ENCODE data around the gene SVIP. TPM values are rescaled to one million over a fixed set of nuclear protein-coding genes. Genes with fewer than 3 reads are reported as not detected.

The SVIP gene
- total and polyA plus RNA-seq, 2 donors from 2014 or later: 29.7 to 42.1 TPM

DNA sequence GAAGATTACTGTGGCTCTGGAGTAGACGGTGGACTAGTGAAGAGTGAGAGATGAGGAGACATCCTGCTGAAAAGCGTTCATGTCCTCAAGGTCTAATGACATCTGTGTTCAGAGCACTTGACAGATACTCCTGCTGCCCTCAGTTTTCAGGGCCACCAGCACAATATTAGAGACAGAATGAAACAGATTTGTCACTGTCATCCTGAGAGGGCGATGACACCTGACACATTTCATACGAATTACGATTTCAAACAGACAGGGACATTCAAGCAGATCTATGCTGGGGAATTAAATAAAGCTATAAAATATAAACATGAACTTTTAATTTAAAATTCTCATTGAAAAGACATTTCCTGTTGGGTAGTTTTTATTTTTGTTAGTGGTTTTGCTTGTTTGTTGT is 29.1 kb downstream of the SVIP start:
- H3K4me1 ChIP-seq (ENCODE audit: control insufficient read depth in 2 of 3, insufficient read depth in 2 of 3, low read depth in 1 of 3, low read length in 3 of 3): no peaks in the 10 kb centered on the region
- no peaks in the 10 kb centered on the region for H3K9me3 ChIP-seq (ENCODE audit: control insufficient read depth in 2 of 3, insufficient read depth in 1 of 3, low read length in 3 of 3)
- no peak overlapping the region for H3K9ac ChIP-seq (ENCODE audit: low read length in 3 of 3)
- no peak overlapping the region for H3K4me3 ChIP-seq (ENCODE audit: low read length in 3 of 3)
- no peak for FAIRE-seq
- H3K27ac ChIP-seq (ENCODE audit: low read depth in 2 of 2, low read length in 2 of 2): no peak overlapping the region
- no peaks in the 10 kb centered on the region for H3K36me3 ChIP-seq (ENCODE audit: control insufficient read depth in 2 of 3, insufficient read depth in 3 of 3, low read length in 3 of 3)
- no peaks in the 10 kb centered on the region for H3K27me3 ChIP-seq (ENCODE audit: control insufficient read depth, insufficient read depth, low read length)
- TF ChIP-seq, protein P1, sequence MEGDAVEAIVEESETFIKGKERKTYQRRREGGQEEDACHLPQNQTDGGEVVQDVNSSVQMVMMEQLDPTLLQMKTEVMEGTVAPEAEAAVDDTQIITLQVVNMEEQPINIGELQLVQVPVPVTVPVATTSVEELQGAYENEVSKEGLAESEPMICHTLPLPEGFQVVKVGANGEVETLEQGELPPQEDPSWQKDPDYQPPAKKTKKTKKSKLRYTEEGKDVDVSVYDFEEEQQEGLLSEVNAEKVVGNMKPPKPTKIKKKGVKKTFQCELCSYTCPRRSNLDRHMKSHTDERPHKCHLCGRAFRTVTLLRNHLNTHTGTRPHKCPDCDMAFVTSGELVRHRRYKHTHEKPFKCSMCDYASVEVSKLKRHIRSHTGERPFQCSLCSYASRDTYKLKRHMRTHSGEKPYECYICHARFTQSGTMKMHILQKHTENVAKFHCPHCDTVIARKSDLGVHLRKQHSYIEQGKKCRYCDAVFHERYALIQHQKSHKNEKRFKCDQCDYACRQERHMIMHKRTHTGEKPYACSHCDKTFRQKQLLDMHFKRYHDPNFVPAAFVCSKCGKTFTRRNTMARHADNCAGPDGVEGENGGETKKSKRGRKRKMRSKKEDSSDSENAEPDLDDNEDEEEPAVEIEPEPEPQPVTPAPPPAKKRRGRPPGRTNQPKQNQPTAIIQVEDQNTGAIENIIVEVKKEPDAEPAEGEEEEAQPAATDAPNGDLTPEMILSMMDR (IDR thresholded peaks at IDR 0.05; ENCODE audit: borderline replicate concordance, extremely low read depth, insufficient read depth): no peak
- intact Hi-C loops (cut with DNase I): no loop called here
- no peak for DNase-seq

DNA sequence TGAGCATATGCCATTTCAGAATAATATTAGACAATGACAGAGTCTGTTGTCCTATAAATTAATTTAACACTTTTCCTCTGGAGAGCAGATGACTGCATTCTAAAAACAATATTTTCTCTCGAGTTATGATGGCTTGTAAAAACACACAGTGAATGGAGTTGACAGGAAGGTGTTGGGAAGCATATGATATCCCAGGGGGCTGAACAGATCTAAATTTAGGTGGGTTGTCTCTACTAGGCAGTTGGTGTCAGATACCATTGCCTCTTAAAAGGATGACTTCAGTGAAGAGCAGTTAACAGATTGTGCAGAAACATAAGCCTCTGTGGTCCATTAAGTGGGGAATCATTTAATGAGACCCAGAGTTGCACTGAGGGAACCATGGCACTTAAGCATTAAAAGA is 30.7 kb downstream of the SVIP start:
- TF ChIP-seq, protein P1 (IDR thresholded peaks at IDR 0.05; ENCODE audit: borderline replicate concordance, extremely low read depth, insufficient read depth): no peak
- no peaks in the 10 kb centered on the region for H3K9me3 ChIP-seq (ENCODE audit: control insufficient read depth in 2 of 3, insufficient read depth in 1 of 3, low read length in 3 of 3)
- H3K9ac ChIP-seq (ENCODE audit: low read length in 3 of 3): no peak overlapping the region
- no peaks in the 10 kb centered on the region for H3K36me3 ChIP-seq (ENCODE audit: control insufficient read depth in 2 of 3, insufficient read depth in 3 of 3, low read length in 3 of 3)
- H3K4me1 ChIP-seq (ENCODE audit: control insufficient read depth in 2 of 3, insufficient read depth in 2 of 3, low read depth in 1 of 3, low read length in 3 of 3): no peaks in the 10 kb centered on the region
- no peaks in the 10 kb centered on the region for H3K27me3 ChIP-seq (ENCODE audit: control insufficient read depth, insufficient read depth, low read length)
- H3K4me3 ChIP-seq (ENCODE audit: low read length in 3 of 3): no peak overlapping the region
- no peak overlapping the region for H3K27ac ChIP-seq (ENCODE audit: low read depth in 2 of 2, low read length in 2 of 2)
- intact Hi-C loops (cut with DNase I): no loop called here
- no peak for DNase-seq
- no peak for FAIRE-seq

DNA sequence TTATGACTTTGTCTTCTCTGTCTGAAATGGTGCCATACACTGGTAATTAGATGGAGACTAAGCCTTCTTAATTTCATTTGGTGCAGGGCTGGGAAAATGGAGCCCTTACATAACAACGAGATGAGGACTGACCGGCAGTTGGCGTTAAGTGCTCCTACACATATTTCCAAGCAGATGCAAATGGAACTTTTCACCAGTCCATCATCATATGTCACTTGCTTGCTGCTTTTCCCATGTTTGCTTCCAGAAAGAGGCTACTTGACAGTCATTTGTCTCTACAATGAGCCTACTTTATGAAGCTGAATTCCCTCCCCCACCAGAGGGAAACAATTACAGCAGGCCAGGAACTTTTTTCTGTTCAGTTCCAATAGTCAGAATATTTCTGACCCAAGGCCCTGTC is 32.6 kb downstream of the SVIP start:
- no peaks in the 10 kb centered on the region for H3K36me3 ChIP-seq (ENCODE audit: control insufficient read depth in 2 of 3, insufficient read depth in 3 of 3, low read length in 3 of 3)
- intact Hi-C loops (cut with DNase I): no loop called here

More for the DNA sequence above, 32.6 kb downstream of the SVIP start:
- no peak overlapping the region for H3K4me3 ChIP-seq (ENCODE audit: low read length in 3 of 3)
- no peaks in the 10 kb centered on the region for H3K9me3 ChIP-seq (ENCODE audit: control insufficient read depth in 2 of 3, insufficient read depth in 1 of 3, low read length in 3 of 3)
- H3K27me3 ChIP-seq (ENCODE audit: control insufficient read depth, insufficient read depth, low read length): no peaks in the 10 kb centered on the region
- no peak overlapping the region for H3K9ac ChIP-seq (ENCODE audit: low read length in 3 of 3)
- FAIRE-seq (no peak), DNase-seq (no peak)
- TF ChIP-seq, protein P1 (IDR thresholded peaks at IDR 0.05; ENCODE audit: borderline replicate concordance, extremely low read depth, insufficient read depth): no peak
- no peak overlapping the region for H3K27ac ChIP-seq (ENCODE audit: low read depth in 2 of 2, low read length in 2 of 2)
- H3K4me1 ChIP-seq (ENCODE audit: control insufficient read depth in 2 of 3, insufficient read depth in 2 of 3, low read depth in 1 of 3, low read length in 3 of 3): no peaks in the 10 kb centered on the region

All from kidney (tissue), 14 donors.